Measurements from ENCODE around the gene ANKIB1.
"Not testable (repeated sequence)": the region's sequence is repeated elsewhere in the genome, so short reads cannot be mapped to it uniquely, and the experiment has no call there.

Gene ANKIB1

DNA sequence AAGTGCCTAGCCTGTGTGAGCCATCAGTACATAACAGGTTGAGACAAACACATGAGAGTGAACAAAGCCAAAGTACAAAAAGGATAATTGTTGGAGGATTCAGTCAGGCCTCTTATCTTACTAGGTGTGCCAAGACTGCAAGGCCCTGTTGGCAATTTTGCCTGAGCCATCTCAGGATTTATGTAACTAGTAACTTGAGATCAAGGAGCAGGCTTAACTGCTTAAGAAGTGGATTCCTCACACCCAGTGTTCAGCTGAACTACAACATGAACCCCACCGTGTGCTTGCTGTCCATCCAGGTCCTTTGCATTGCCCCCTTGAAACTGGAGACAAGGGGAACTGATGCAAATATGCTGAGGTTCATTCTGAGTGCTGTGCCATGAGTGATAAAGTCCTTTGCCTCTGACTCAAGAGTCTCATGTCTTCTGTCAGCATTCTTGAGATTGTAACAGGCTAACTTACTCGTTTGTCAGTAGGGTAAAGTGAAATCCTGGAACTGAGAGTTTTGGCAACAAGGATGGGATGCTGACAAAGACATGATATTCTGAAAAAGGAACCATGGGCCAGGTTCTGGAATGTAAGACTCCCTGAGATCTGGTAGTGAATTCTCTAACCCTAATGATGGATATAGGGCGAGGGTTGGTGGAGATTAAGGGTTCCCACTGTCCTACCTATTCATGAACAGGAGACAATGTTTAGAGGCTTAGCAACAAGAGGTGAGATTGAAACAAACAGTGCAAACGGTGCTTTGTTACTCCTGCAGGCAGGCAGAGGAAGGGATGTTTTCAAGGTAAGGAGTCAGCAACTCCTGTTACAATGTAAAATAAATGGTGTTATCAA is 157.4 kb downstream of the ANKIB1 start:
- in situ Hi-C loops (cut with HindIII; ENCODE audit: low sequenced_read_pairs): no loop called here
- TF ChIP-seq, protein P1, sequence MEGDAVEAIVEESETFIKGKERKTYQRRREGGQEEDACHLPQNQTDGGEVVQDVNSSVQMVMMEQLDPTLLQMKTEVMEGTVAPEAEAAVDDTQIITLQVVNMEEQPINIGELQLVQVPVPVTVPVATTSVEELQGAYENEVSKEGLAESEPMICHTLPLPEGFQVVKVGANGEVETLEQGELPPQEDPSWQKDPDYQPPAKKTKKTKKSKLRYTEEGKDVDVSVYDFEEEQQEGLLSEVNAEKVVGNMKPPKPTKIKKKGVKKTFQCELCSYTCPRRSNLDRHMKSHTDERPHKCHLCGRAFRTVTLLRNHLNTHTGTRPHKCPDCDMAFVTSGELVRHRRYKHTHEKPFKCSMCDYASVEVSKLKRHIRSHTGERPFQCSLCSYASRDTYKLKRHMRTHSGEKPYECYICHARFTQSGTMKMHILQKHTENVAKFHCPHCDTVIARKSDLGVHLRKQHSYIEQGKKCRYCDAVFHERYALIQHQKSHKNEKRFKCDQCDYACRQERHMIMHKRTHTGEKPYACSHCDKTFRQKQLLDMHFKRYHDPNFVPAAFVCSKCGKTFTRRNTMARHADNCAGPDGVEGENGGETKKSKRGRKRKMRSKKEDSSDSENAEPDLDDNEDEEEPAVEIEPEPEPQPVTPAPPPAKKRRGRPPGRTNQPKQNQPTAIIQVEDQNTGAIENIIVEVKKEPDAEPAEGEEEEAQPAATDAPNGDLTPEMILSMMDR (IDR thresholded peaks at IDR 0.05; ENCODE audit: low read depth, low read length): no peak
- peak; percentile 6 for DNase-seq (ENCODE audit: low read depth, low spot score)
- no peak overlapping the region for H3K4me3 ChIP-seq (ENCODE audit: low read depth, low read length)

- TF ChIP-seq, protein P1 (IDR thresholded peaks at IDR 0.05; ENCODE audit: low read depth, low read length): no peak
- in situ Hi-C loops (cut with HindIII; ENCODE audit: low sequenced_read_pairs): no loop called here
Measured at GRCh38 chr7:92403760-92404074, 157.9 kb downstream of the ANKIB1 start.

DNA sequence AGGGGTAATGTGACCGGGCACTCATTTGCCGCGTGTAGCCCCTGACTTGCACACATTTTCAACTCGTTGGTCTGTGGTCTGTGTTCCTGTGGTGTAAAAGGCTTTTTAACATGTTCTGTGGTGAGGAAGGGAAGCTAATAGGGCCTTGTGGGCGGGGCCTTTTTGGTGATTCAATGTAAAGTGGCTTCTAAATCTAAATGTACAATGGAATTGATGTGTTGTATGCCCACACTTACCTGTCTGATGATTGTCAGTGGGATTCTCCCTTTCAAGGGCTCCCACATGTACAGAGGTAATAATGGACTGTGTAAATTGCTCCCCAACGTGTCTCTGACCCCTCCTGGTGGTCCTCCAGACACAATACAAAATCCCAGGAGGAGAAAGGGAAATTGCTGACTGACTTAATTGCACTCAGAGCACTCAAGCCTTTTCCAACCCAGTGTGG is 158.4 kb downstream of the ANKIB1 start:
- H3K4me3 ChIP-seq (ENCODE audit: low read depth, low read length): no peak overlapping the region
- in situ Hi-C loops (cut with HindIII; ENCODE audit: low sequenced_read_pairs): no loop called here
- DNase-seq (ENCODE audit: low read depth, low spot score): no peak
- TF ChIP-seq, protein P1 (IDR thresholded peaks at IDR 0.05; ENCODE audit: low read depth, low read length): peak; percentile 11

More at GRCh38 chr7:92403760-92404074, 157.9 kb downstream of the ANKIB1 start:
- DNase-seq (ENCODE audit: low read depth, low spot score): no peak
- H3K4me3 ChIP-seq (ENCODE audit: low read depth, low read length): no peak overlapping the region

- in situ Hi-C loops (cut with HindIII; ENCODE audit: low sequenced_read_pairs): no loop called here
- TF ChIP-seq, protein P1 (IDR thresholded peaks at IDR 0.05; ENCODE audit: low read depth, low read length): no peak
- DNase-seq (ENCODE audit: low read depth, low spot score): no peak
- no peak overlapping the region for H3K4me3 ChIP-seq (ENCODE audit: low read depth, low read length)
Measured at GRCh38 chr7:92409357-92409756, 163.6 kb downstream of the ANKIB1 start.

DNA sequence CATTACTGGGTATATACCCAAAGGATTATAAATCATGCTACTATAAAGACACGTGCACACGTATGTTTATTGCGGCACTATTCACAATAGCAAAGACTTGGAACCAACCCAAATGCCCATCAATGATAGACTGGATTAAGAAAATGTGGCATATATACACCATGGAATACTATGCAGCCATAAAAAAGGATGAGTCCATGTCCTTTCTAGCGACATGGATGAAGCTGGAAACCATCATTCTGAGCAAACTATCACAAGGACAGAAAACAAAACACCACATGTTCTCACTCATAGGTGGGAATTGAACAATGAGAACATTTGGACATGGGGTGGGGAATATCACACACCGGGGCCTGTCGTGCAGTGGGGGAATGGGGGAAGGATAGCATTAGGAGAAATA is 164.4 kb downstream of the ANKIB1 start:
- in situ Hi-C loops (cut with HindIII; ENCODE audit: low sequenced_read_pairs); H3K4me3 ChIP-seq (ENCODE audit: low read depth, low read length): not testable (repeated sequence)

GRCh38 chr7:92412745-92413144 is 167.0 kb downstream of the ANKIB1 start:
- DNase-seq (ENCODE audit: low read depth, low spot score): no peak
- in situ Hi-C loops (cut with HindIII; ENCODE audit: low sequenced_read_pairs): no loop called here
- TF ChIP-seq, protein P1 (IDR thresholded peaks at IDR 0.05; ENCODE audit: low read depth, low read length): no peak
- no peak overlapping the region for H3K4me3 ChIP-seq (ENCODE audit: low read depth, low read length)

More for the DNA sequence above, 164.4 kb downstream of the ANKIB1 start:
- DNase-seq (ENCODE audit: low read depth, low spot score): not testable (repeated sequence)

- in situ Hi-C loops (cut with HindIII; ENCODE audit: low sequenced_read_pairs): no loop called here
- no peak overlapping the region for H3K4me3 ChIP-seq (ENCODE audit: low read depth, low read length)
- no peak for DNase-seq (ENCODE audit: low read depth, low spot score)
- TF ChIP-seq, protein P1 (IDR thresholded peaks at IDR 0.05; ENCODE audit: low read depth, low read length): no peak
Measured at GRCh38 chr7:92413550-92413949, 167.8 kb downstream of the ANKIB1 start.

Data from astrocyte of the spinal cord (primary cell).